HL-60/S4 treated with phorbol 12-myristate 13-acetate at 8.2 ng/mL for 4 days and 3 days (cell line): ENCODE data around the gene RICTOR.

Experiments
- in situ Hi-C: fragments of 300-500 bp; cut with MboI; formaldehyde crosslinking; loops from 2 replicates; pipeline ENCODE4 v1.15.0; 2022; ENCODE audit warnings: low sequenced_read_pairs

RICTOR gene

GRCh38 chr5:39074017-39074814, at the start of gene RICTOR:
TSS of gene RICTOR (minus strand) at chr5:39074399. CDS start at chr5:39074377, 22 bp downstream.
- in situ Hi-C loops, result no loop called here

GRCh38 chr5:39121922-39122321, 47.7 kb upstream of the RICTOR start:
- in situ Hi-C loops, result no loop called here

GRCh38 chr5:39121315-39121714, 47.1 kb upstream of the RICTOR start:
- in situ Hi-C loops, result no loop called here

GRCh38 chr5:39120052-39120420, 45.8 kb upstream of the RICTOR start:
- in situ Hi-C loops, result no loop called here

- in situ Hi-C loops, result no loop called here
Observed at GRCh38 chr5:39119404-39120051, 45.3 kb upstream of the RICTOR start.

- in situ Hi-C loops, result no loop called here
Observed at GRCh38 chr5:39118638-39119037, 44.4 kb upstream of the RICTOR start.

- in situ Hi-C loops, result no loop called here
Observed at GRCh38 chr5:39117401-39117800, 43.2 kb upstream of the RICTOR start.

GRCh38 chr5:39116344-39117170, 42.4 kb upstream of the RICTOR start:
- in situ Hi-C loops, result no loop called here

- in situ Hi-C loops, result no loop called here
Observed at GRCh38 chr5:39115644-39116343, 41.6 kb upstream of the RICTOR start.

- in situ Hi-C loops, result no loop called here
Observed at GRCh38 chr5:39114155-39114554, 40.0 kb upstream of the RICTOR start.

- in situ Hi-C loops, result no loop called here
Observed at GRCh38 chr5:39113354-39113953, 39.3 kb upstream of the RICTOR start.

- in situ Hi-C loops, result no loop called here
Observed at GRCh38 chr5:39109606-39110005, 35.4 kb upstream of the RICTOR start.

- in situ Hi-C loops, result no loop called here
Observed at GRCh38 chr5:39108987-39109386, 34.8 kb upstream of the RICTOR start.

- in situ Hi-C loops, result no loop called here
Observed at GRCh38 chr5:39107350-39107749, 33.2 kb upstream of the RICTOR start.

- in situ Hi-C loops, result no loop called here
Observed at GRCh38 chr5:39106322-39106721, 32.1 kb upstream of the RICTOR start.

GRCh38 chr5:39104221-39104620, 30.0 kb upstream of the RICTOR start:
- in situ Hi-C loops, result no loop called here

- in situ Hi-C loops, result no loop called here
Observed at GRCh38 chr5:39102684-39103155, 28.5 kb upstream of the RICTOR start.

- in situ Hi-C loops, result no loop called here
Observed at GRCh38 chr5:39100851-39101396, 26.7 kb upstream of the RICTOR start.

GRCh38 chr5:39100301-39100850, 26.2 kb upstream of the RICTOR start:
- in situ Hi-C loops, result no loop called here

GRCh38 chr5:39099831-39100230, 25.6 kb upstream of the RICTOR start:
- in situ Hi-C loops, result loop anchor here (25.0 kb wide), 1 partner anchor 138 kb away; no protein-coding TSS in a partner anchor
